Astrocyte of the spinal cord (primary cell): Measurements from ENCODE around the gene FTO.
A peak's percentile ranks its signal among the peaks of the same experiment; 100 is the strongest.

Experiments used
- DNase-seq: peaks from one replicate; pipeline ENCODE4 v3.0.0; 2011; ENCODE audit warnings: low read depth, low spot score
- H3K4me3 ChIP-seq: 2 replicates; pipeline ENCODE4 v1.5.1; 2011; ENCODE audit warnings: low read depth, mild to moderate bottlenecking, low read length, moderate library complexity
- in situ Hi-C: cut with HindIII; loops from 2 replicates; pipeline ENCODE4 v1.10.0; 2017; ENCODE audit warnings: low sequenced_read_pairs
- TF ChIP-seq, protein P1 (sequence below): IDR thresholded peaks from 2 replicates; pipeline ENCODE4 v1.5.1; 2012; ENCODE audit warnings: low read depth, mild to moderate bottlenecking, low read length, inconsistent platforms

The FTO gene

DNA sequence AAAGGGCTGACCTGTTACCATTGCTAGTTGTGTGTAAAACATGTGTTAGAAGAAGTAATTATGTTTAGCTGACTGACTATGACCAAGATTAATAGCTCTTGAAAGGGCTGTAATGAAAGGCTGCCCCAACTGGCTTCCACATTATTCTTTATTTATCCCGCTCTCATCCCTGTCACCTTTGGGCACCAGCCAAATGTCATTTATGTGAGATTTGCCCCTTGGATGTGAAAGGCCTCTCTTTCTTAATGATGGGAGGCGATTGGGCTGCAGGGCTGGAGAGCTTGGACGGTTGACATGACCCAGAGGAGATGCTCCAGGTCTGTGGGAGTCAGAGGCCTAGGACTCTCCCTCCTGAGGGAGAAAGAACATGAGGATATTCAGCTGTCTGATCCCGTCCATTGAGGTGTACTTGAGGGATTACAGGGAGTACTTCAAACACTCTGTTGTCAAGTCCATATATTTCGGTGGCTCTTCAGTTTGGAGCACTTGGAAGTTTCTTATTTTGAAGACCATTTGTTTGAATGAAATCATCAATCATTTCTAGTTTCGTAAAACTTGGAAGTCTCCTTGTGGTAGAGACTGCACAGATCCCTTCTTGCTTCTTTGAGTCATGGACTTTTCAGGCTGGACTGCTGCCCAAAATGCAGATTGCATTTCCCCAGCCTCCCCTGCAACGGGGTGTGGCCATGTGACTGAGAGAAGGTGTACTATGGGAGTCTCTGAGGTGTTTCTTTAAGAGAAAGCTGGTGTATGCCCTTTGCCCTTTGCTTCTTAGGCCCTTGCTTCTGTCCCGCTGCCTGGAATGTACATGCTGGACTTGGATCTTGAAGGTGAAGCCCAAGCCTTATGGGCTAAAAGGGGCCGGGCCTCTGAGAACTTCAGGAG, 51.3 kb downstream of the FTO start:
- DNase-seq = no peak
- in situ Hi-C loops = no loop called here
- TF ChIP-seq, protein P1, sequence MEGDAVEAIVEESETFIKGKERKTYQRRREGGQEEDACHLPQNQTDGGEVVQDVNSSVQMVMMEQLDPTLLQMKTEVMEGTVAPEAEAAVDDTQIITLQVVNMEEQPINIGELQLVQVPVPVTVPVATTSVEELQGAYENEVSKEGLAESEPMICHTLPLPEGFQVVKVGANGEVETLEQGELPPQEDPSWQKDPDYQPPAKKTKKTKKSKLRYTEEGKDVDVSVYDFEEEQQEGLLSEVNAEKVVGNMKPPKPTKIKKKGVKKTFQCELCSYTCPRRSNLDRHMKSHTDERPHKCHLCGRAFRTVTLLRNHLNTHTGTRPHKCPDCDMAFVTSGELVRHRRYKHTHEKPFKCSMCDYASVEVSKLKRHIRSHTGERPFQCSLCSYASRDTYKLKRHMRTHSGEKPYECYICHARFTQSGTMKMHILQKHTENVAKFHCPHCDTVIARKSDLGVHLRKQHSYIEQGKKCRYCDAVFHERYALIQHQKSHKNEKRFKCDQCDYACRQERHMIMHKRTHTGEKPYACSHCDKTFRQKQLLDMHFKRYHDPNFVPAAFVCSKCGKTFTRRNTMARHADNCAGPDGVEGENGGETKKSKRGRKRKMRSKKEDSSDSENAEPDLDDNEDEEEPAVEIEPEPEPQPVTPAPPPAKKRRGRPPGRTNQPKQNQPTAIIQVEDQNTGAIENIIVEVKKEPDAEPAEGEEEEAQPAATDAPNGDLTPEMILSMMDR = no peak
- no peak overlapping the region for H3K4me3 ChIP-seq

DNA sequence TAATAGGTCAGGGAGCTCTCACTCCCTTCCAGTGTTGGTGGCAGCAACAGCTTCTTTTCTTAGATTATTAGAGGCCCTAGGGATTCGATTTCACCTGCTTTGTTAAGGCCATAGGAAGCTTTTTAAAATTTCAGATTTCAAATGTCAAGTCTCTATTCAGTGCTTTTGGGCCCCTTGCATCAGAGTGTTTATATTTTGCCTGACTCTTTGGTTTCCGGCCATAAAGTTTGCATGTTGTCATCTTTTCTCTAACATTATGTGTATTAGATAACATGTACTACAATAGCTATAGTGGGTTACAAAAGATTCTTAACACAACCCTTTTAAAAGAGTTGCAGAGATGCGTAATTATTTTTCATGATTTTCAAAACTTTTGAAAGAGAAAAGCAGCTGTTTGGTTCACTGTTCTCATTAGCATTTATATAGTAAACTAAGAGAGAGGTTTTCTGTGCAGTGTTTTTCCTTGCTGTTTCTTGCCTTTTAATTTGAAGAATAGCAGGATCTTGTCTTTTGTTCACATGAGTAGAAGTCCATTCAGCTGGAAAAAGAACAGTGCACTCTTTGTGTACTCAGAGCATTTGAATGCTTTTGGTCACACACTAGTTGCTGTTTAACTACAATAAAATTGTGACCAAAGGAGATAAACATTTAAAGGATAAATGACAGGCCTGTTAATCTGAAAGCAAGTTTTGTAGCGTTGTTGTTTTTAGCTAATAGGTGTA, 52.5 kb downstream of the FTO start:
- in situ Hi-C loops = no loop called here
- DNase-seq = no peak
- no peak overlapping the region for H3K4me3 ChIP-seq
- TF ChIP-seq, protein P1 = no peak

DNA sequence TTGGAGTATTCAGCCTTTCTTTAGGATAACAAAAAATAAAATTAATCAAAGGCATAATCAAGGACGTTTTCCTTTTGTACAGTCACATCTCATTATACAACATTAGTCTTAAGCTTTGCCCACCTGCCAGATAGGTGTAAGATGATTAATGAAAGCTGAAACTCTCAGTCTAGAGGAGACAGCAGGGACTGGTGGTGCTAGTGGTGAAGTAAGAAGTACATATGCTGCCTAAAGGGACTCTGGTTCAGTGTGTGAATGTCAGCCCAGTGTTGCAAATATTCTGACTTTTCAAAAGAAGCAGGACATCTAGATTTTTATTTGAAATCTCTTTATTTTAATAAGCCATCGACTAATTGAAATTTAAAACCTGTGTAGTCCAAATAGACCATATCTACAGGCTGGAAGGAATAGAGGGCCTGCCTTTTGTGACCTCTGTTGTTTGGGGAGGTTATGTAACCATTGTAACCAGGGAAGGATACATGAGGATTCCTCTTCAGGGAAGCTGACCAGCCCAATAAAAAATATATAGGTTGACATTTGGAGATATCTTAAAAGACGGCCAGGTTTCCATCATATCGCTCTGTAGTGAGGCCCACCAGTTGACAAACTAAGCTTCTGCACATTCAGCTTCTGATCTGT, 54.1 kb downstream of the FTO start:
- no peak overlapping the region for H3K4me3 ChIP-seq
- TF ChIP-seq, protein P1 = no peak
- DNase-seq = no peak
- in situ Hi-C loops = no loop called here

DNA sequence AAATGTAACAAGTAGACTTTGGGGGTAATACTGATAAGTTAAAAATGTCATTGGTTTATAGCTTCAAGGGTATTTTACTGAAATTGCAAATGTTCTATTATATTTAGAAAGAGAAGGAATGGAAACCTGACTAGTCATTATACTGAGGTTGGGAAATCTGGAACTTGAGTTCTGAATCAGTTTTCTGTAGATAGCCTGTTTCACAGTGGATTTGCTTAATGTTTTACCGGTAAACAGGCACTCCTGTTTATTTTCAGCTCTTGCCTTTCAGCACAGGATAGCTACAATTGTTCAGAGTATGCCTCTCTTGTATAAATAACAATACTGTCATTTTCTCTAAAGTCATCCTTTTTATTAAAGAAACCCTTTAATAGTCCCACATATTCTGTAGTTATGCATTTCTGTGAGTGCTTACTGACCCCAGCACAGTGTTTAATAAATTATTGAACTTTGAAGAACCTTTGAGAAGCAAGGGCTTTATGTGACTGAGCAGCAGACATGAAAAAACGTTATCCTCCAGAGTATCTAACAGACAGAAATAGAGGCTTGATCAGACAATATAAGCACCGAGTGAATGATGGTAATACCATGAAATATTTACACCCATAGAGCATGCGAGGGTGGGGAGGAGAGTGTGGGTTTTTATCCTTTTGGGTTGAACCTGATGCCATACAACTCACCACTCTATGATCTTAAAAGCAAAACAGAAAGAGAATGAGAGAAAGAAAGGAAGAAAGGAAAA, 58.2 kb downstream of the FTO start:
- no peak overlapping the region for H3K4me3 ChIP-seq
- DNase-seq = no peak
- TF ChIP-seq, protein P1 = no peak
- in situ Hi-C loops = no loop called here

DNA sequence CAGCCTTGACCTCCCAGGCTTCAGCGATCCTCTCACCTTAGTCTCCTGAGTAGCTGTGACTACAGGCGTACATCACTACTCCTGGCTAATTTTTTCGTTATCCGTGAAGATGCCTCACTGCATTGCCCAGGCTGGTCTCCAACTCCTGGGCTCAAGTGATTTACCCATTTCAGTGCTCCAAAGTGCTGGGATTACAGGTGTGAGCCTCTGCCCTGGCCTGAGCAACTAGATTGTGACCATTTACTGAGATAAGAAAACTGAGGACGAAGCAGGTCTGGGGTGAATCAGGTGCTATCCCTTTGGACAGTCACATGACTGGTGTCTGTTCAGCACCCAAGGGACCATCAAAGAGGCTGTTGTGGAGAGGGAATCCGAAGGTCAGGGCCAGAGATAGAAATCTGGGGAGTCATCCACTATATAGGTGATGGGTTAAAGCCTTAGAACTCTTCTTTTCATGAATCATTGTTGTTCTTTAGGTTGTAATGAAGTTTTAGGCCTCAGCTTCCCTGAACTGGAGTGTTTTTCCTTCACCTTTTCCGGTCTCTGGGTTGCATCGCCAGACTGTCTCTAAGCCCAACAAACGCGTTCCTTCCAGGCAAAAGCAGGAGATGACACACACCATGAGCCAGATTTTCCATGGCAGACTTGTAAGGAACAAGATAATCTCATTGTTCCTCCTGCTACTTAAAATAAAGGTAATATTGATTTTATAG, 62.5 kb downstream of the FTO start:
- in situ Hi-C loops = no loop called here
- DNase-seq = peak; percentile 59
- H3K4me3 ChIP-seq = no peak overlapping the region
- TF ChIP-seq, protein P1 = no peak
